GM18873 (cell line): ENCODE measurements around the gene PRH1.

Source experiments
- ATAC-seq: cut with Tn5 transposase; IDR thresholded peaks from one replicate; pipeline ENCODE4 v1.9.1; 2021; ENCODE audit warnings: mild to moderate bottlenecking, moderate library complexity, moderate number of reproducible peaks; ENCODE audit not compliant: unreplicated experiment, low FRiP score

Gene PRH1

DNA sequence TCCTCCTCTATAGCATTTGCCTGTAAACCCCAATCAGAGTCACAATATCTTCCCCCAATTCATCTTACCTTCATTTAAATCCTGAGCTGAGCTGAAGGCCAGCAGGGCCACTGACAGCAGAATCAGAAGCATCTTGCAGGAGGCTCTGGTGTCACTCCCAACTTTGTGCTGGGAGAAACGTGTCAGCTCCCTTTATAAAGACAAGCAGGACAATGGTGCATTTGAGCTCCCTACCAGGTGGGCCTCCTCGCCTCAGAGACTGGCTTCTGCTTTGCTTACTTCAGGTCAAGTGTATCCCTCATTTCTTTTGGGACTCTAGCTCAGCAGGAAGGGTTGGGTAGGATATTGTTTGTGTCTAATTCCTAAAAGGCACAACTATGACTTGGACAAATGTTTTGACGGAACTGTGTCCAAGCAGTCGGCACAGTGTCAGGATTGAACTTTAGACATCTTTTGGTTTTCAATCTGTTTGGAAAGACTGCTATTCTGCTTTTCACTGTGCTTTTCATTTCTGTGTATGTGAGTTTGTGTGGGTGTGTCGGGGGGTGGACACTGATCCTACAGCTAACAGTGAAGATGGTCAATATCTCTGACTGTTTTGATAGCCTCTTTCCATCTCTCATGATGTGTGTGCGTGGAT lies at the start of gene PRH1:
TSS of gene PRH1 (minus strand) at position 170 of the 640 bp plus-strand sequence. CDS start at position 132, 38 bp downstream.
- no peak for ATAC-seq

DNA sequence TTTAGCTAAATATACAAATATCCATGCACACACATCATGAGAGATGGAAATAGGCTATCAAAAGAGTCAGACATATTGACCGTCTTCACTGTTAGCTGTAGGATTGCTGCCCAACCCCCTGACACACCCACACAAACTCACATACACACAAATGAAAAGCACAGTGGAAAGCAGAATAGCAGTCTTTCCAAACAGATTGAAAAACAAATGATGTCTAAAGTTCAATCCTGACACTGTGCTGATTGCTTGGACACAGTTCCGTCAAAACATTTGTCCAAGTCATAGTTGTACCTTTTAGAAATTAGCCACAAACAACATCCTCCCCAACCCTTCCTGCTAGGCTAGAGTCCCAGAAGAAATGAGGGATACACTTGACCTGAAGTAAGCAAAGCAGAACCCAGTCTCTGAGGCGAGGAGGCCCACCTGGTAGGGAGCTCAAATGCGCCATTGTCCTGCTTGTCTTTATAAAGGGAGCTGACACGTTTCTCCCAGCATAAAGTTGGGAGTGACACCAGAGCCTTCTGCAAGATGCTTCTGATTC lies 44.8 kb upstream of the PRH1 start, which contains the start of gene PRH2:
TSS of gene PRH2 (plus strand) at position 491 of the 541 bp plus-strand sequence. CDS start at position 529, 38 bp downstream.
- ATAC-seq: no peak

DNA sequence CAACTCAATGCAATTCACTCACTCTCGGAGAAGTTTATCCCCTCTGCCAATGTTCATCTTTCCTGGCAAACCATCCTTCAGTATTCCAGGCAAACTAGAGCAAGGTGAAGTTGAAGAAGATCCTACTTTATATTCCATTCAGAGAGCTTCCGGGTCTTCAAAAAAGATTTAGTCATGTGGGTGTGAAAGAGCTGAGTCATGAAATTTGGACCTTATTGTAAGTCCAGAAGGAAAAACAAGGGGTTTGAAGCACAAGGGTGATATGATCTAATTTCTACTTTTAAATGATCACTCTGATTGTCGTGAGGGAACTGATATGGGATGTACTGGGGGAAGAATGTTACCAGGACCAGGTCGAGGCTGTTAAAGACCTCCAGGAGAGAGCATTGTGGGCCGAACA lies 42.2 kb upstream of the PRH1 start:
- ATAC-seq: no peak

DNA sequence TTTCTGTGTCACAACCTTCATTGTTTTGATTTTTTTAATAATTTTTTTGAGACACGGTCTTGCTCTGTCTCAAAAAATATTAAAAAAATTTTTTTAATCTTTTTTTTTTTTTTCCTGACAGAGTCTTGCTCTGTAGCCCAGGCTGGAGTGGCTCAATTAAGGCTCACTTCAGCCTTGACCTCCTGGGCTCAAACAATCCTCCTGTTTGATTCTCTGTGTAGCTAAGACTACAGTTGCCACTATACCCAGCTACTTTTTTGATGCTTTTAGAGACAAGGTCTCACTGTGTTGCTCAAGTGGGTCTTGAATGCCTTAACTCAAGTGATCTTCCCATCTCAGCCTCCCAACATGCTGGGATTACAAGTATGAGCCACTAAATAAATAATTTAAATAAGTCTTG lies 35.8 kb upstream of the PRH1 start:
- no peak for ATAC-seq

DNA sequence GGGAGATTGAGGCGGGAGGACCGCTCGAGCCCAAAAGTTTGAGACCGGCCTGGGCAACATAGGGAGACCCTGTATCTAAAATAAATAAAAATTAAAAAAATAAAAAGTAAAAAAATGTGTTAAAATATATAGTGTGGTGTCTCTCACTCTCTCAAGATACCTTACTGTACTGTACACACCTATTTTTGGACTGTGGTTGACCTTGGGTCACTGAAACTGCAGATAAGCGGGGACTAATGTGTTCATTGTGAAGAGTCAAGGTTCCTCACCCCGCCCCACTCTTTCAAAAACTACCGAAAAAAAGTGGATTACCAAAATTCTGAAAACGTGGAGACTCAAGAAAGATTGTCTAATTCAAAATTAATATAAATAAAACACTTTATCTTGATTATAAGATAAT lies 26.3 kb upstream of the PRH1 start:
- ATAC-seq: no peak

DNA sequence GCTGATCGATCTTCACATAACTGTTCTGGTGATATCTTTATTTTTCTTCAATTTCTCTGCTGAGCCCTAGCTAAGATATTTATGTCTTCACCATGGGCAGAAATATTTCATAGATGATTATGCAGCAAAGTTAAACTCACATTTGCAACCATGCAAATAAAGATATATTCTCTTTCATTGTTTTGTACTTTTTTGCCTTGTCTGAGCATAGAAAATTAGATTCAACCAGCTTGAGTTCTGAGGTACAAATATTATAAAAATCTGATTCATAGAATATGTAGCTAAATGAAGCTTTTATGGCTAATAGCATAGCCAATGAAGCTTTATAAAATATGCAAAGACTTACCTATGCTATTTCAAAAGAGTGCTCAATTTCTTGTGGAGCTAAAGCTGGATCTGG lies 25.4 kb upstream of the PRH1 start, which contains the start of gene TAS2R13:
TSS of gene TAS2R13 (minus strand) at position 101 of the 400 bp plus-strand sequence. CDS start 264 bp downstream, outside the sequence.
- ATAC-seq: no peak

DNA sequence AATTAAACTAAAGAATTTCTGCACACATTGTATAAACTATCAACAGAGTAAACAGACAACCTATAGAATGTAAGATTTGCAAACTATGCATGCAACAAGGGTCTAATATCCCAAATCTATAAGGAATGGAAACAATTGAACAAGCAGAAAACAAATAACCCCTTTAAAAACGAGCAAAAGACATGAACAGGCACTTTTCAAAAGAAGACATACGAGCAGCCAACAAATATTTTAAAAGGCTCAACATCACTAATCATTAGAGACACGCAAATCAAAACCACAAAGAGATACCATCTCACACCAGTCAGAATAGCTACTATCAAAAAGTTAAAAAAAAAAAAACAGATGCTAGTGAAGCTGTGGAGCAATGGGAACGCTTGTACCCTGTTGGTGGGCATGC lies 20.6 kb upstream of the PRH1 start:
- ATAC-seq: no peak

DNA sequence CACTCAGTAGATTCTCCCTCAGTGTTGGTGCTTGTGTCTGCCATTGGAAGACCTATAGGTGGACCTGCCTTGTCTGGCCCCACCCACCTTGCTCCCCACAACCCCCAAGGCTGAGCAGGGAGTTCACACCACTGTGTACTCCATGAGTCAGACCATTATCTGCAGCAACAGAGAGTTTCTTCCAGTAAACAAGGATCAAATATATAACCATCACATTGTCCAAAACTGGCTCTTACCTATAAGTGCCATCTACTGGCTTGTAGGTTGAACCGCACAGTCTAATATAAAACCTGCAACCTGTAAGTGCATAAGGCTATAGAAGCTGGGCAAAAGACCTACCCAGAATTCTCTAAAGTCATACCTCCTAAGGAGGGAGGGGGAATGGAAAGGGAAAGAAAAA lies 17.4 kb upstream of the PRH1 start:
- no peak for ATAC-seq

DNA sequence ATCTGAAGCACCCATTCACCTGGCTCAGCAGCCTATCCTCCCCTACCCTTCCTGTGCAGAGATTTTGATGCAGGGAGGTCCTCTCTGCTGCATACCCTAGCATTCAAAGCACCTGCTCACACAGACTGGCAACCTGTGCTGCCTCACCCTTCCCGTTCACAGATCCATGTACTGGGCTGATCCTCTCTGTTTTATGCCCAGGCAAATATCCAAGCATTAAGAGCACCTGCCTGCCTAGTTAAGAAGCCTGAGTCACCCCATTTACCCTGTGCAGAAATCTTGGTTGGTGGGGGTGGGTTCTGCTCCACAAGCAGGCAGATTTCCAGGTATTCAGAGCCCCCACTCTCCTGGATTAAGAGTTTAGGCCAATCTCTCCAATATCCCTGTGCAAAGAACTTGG lies 16.9 kb upstream of the PRH1 start:
- no peak for ATAC-seq

DNA sequence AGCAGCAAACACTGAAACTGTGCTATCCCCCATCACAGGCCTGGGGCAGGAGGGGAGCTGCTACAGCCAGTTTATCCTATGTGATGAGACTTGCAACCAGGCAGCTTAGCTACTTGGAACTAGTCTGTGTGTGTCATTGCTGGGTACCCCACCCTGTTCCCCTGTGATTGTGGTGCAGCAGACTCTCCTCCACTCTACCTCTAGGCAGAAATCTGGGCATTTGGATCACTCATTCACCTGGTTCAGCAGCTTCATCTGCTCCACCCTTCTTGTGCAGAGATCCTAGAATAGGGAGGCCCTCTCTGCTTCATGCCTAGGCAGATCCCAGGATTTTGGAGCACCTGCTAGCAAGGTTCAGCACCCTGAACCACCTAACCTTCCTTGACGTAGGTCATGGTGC lies 16.5 kb upstream of the PRH1 start:
- no peak for ATAC-seq

DNA sequence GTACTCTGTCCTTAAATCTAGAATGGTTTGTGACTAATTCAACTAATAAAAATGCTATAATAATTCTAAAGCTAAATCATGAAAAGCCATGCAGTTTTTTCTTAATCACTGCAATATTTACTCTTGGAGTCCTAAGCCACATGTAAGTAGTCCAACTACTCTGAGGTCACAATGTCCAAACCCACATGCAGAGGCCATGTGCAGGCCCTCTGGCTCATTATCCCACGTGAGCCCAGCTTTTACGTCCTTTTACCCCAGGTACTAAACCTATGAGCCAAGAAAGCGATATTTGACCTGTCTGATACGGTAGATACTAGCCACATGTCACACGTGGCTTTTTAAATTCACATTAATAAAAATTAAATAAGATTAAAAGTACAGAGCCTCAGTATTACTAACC lies 12.8 kb upstream of the PRH1 start:
- no peak for ATAC-seq

DNA sequence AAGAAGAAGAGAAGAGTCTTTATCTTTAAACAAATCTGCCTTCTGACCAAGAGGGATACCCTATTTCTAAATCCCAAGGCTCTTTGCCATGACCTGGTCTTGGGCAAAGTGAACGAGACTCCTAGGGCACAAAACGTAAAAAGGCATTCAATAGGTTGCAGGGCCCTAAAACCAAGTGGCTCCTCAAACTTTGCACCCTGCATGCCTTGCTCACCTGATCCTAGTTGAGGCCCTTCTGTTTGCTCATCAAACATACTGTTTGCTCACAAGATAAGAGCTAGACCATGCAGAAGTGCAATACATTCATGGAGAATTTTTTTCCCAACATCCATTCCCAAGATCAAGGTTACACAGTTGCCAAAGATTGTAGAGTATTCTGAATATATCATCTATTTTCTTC lies 7.9 kb upstream of the PRH1 start:
- no peak for ATAC-seq

DNA sequence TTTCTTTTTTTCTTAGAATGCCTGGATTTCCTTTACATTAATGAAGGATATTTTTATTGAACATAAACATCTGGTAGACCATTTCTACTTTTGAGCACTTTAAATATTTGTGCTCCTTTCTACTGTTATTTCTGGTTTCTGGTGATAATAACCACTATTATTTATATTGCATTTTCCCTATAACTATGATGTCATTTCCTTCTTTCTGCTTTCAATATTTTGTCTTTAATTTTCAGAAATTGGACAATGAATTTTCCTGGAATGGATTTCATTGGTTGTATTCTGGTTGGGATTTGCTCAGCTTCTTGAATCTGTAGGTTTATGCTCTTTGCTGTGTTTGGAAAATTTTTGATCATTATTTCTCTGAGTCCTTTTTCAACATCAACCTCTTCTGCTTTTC lies 5.2 kb upstream of the PRH1 start:
- no peak for ATAC-seq

DNA sequence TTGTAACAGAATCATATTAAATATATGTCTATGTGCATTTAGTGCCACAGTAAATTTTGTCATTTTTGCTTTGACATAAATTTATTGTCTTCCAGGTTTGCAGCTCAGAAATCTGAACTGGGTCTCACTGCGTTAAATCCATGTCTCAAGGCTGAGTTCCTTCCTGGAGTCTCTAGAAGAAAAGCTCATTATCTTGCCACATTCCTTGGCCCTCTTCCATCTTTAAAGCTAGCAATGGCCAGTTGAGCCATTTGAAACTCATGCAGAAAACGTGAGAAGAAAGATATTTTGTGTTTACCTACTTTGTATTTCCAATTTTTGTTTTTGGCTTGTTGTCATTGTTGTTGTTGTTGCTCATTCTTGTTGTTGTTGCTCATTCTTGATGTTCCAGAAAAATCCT lies 10.7 kb downstream of the PRH1 start:
- no peak for ATAC-seq

DNA sequence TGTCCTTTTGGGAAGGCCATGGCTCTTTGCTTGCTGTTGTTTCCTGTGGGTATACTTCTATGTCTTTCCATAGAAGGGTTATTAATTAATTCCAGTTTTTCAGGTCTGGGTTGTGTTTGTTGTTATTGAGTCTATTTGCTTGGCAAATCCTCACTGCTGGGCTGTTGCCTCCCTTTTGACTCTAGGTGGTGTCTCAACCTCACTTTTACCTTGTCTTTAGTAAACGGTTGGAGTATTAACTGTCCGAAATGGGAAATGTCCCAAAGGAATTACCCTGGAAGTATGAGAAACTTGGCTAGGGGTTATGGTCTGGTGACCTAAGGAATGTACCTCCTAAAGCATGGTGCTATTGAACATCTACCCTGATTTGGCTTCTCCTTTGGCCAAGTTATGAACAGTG lies 16.7 kb downstream of the PRH1 start:
- no peak for ATAC-seq

DNA sequence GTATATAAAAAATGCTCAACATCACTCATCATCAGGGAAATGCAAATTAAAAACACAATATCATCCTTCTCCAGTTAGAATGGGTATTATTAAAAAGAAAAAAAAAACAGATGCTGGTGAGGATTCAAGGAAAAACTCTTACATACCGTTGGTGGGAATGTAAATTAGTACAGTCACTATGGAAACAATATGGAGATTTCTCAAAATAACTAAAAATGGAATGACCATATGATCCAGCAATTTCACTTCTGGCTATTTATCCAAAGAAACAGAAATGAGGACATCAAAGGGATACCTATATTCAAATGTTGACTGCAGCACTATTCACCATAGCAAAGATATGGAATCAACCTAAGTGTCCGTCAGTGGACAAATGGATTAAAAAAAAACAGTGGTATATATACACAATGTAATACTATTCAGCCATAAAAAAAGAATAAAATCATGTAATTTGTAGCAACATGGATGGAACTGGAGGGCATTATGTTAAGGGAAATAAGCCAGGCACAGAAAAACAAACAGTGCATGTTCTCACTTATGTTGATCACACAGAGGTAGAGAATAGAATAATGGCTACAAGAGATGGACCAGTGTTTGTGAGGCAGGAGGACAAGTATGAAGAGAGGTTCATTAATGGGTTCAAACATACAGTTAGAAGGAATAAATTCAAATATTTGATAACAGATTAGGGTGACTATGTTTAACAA lies 20.4 kb downstream of the PRH1 start:
- no peak for ATAC-seq

DNA sequence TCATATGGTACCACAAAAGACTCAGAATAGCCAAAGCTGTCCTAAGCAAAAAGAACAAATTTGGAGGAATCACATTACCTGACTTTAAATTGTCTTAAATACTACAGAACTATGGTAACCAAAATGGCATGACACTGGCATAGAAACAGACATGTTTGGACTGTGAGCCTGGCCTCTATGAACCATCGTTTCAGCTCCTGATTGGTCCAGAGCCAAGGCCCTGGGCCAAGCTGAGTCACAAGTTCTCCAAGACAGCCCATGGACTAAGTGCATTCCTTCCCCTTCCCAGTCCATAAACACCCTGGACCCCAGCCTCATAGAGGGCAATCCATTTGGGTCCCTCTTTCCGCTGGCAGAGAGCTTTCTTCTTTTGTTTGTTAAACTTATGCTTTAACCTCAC lies 22.7 kb downstream of the PRH1 start:
- no peak for ATAC-seq

DNA sequence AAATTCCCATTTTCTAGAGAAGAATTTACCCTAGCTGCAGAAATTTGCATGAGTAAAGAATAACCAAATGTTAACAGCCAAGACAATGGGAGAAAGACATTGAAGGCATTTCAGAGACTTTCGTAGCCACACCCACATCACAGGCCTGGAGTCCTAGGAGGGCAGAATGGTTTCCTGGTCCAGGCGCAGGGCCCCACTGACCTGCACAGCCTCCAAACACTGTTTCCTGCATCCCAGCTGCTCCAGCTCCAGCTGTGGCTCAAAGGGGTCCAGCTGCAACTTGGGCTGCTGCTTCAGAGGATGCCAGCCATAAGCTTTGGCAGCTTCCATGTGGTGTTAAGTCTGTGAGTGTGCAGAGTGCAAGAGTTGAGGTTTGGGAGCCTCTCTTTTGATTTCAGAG lies 28.2 kb downstream of the PRH1 start:
- no peak for ATAC-seq

DNA sequence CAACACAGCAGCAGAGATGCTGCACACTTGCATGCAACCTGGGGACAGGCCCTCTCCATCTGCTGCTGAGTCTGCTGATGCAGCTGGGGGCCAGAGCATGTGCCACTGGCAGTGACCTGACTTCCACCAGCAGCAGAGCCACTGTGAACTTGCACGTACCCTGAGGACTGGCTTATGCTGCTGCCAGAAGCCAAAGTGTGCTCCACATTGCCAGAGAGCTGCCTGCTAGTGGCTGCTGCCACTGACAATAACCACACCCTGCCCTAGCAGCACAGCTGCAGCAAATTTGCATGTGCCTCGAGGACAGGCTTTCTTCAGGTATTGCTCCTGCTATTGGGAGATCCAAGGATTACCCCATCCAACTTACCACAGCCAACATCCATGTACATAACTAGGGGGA lies 30.3 kb downstream of the PRH1 start:
- no peak for ATAC-seq

DNA sequence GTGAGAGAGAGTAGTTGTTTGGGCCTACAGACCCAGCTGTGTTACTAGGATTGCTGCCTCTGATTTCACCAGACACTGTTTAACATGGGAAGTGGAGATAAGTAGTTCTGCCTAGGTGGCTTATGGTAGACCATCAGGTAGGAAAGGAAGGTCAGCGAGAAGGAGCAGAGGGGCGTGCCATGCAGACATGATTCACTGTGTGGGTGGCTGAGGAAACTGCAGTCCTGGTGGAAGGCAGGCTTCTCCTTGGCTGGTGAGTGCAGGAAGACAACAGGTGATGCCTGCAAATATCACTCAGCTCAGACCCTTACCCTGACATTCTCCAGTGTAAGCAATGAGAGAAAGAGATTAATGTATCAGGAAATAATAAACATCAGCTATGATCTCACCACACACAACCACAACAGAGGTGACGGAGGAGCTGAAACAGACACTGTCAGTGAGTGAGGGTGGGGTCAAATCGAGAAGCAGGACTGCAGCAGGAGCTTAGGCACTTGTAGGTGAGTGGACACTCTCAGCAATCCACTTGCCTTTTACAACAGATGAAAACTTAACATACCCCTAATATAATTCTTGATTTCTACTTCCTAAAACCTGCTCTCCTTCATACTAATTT lies 32.7 kb downstream of the PRH1 start:
- no peak for ATAC-seq

DNA sequence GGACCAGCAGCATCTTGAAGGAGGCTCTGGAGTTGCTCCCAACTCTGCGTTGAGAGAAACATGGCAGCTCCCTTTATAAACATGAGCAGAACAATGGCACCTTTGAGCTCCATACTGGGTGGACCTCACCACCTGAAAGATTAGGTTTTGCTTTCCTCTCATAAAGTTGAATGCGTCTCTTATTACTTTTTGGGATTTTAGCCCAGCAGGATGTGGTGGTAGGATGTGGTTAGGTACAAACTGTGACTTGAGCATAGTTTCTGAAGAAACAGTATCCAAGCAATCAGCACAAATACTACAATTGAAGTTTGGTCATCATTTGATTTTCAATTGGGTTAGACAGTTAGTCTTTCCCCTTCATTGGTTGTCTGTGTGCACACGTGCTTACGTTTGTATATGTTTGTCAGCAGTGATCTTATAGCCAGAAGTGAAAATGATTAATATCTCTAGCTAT lies 34.6 kb downstream of the PRH1 start, which contains the start of gene PRR4:
TSS of gene PRR4 (minus strand) at position 51 of the 454 bp plus-strand sequence. CDS start at position 13, 38 bp downstream.
- no peak for ATAC-seq
